ENCODE data around the gene RPS25.

Gene RPS25

DNA sequence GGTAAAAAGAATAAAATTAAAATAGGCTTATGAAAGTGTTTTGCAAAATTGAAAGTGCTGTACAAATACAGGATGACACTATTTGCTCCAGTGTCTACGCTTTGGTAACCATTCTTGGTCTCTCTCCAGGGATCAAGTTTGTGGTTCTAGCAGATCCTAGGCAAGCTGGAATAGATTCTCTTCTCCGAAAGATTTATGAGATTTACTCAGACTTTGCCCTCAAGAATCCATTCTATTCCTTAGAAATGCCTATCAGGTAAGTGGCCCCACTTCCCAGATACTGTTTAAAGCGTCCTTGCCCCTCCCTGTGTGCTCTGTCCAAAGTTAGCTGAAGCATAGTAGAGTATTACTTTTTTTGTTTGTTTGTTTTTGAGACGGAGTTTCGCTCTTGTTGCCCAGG, 3.5 kb upstream of the RPS25 start:
- TF ChIP-seq, protein P1, sequence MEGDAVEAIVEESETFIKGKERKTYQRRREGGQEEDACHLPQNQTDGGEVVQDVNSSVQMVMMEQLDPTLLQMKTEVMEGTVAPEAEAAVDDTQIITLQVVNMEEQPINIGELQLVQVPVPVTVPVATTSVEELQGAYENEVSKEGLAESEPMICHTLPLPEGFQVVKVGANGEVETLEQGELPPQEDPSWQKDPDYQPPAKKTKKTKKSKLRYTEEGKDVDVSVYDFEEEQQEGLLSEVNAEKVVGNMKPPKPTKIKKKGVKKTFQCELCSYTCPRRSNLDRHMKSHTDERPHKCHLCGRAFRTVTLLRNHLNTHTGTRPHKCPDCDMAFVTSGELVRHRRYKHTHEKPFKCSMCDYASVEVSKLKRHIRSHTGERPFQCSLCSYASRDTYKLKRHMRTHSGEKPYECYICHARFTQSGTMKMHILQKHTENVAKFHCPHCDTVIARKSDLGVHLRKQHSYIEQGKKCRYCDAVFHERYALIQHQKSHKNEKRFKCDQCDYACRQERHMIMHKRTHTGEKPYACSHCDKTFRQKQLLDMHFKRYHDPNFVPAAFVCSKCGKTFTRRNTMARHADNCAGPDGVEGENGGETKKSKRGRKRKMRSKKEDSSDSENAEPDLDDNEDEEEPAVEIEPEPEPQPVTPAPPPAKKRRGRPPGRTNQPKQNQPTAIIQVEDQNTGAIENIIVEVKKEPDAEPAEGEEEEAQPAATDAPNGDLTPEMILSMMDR (conservative IDR thresholded peaks at IDR 0.05), result no peak
- no peak for TF ChIP-seq ZFX (IDR thresholded peaks at IDR 0.05)
- no peak overlapping the region for H3K27ac ChIP-seq

DNA sequence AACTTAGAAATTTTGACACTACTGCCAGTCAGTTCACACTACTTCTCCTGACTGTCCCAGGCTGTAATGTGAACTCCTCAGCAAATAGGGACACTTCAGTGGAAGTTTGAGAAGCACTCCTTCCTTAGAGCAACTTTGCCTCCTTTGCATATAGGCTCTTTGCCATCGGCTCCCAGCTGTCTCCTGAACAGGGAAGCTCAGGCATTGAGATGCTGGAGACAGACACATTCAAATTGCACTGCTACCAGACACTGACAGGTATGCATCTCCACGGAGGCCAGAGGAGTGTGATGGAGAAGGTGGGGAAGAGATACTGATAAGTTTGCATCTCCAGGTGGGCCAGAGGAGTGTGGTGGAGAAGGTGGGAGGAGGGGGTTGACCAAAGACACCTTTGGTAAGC, 1.9 kb upstream of the RPS25 start:
- TF ChIP-seq ZFX (IDR thresholded peaks at IDR 0.05), result no peak
- TF ChIP-seq, protein P1 (conservative IDR thresholded peaks at IDR 0.05), result no peak
- H3K27ac ChIP-seq, result peak overlapping the region; percentile 4; the same call in 1 of the 2 replicates

DNA sequence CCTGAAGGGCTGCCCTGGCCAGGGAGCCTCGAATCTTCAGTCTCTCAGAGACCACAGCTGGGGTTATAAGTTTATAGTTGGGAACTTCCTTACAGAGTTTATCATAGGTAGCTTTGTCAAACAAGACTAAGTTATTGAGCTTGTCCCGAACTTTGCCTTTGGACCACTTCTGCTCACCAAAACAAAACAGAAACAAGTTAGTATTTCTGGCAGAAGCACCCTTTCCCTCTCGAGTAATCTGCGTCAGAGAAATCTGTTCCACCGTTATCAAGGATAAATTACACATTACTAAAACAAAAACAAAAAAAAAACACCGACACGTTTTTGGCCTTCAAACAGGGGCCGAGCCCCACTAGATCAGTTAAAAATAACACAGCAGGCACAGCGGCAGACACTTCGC, 766 bp downstream of the RPS25 start:
- H3K27ac ChIP-seq, result peak overlapping the region; percentile 96

DNA sequence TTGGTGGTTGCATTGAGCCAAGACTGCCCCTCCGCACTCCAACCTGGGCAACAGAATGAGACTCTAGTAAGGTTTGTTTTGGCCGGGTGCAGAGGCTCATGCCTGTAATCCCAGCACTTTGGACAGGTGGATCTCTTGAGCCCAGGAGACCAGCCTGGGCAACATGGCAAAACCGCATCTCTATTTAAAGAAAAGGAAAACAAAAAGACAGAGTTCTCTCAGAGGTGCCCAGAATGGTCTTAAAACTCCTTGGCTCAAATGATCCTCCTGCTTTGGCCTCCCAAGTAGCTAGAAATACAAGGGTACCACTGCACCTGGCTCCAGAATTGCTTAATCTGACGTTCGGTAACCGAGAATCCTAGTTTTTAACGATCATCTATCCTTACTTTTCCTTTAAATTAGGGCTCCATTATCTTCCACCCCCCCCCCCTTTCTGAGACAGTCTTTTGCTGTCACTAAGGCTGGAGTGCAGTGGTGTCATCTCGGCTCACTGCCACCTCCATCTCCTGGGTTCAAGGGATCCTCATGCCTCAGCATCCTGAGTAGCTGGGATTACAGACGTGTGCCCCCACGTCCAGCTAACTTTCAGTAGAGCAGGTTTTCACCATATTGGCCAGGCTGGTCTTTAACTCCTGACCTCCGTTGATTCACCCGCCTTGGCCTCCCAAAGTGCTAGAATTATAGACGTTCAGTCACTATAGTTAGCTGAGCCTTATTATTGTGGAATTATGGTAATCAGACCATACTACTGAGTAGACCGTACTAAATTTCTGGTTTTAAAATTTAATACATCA, 1.7 kb downstream of the RPS25 start:
- TF ChIP-seq ZFX (IDR thresholded peaks at IDR 0.05), result no peak
- TF ChIP-seq, protein P1 (conservative IDR thresholded peaks at IDR 0.05), result no peak
- no peak overlapping the region for H3K27ac ChIP-seq

DNA sequence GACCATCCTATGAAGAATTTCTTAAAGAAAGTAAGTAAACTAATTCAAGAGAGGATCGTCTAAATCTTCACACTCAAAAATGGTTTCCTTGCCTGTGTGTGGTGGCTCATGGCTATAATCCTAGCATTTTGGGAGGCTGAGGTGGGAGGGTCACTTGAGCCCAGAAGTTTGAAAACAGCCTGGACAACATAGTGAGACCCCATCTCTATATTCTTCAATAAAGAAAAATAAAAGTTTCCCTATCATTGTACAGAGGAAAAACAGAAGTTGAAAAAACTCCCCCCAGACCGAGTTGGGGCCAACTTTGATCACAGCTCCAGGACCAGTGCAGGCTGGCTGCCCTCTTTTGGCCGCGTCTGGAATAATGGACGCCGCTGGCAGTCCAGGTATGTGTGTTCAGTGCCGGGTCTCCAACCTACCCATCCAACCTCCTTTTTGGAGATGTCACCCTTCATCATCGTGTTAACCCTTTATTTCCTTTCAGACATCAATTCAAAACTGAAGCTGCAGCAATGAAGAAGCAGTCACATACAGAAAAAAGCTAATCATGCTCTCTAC, 3.0 kb downstream of the RPS25 start:
- no peak for TF ChIP-seq ZFX (IDR thresholded peaks at IDR 0.05)
- H3K27ac ChIP-seq, result no peak overlapping the region

DNA sequence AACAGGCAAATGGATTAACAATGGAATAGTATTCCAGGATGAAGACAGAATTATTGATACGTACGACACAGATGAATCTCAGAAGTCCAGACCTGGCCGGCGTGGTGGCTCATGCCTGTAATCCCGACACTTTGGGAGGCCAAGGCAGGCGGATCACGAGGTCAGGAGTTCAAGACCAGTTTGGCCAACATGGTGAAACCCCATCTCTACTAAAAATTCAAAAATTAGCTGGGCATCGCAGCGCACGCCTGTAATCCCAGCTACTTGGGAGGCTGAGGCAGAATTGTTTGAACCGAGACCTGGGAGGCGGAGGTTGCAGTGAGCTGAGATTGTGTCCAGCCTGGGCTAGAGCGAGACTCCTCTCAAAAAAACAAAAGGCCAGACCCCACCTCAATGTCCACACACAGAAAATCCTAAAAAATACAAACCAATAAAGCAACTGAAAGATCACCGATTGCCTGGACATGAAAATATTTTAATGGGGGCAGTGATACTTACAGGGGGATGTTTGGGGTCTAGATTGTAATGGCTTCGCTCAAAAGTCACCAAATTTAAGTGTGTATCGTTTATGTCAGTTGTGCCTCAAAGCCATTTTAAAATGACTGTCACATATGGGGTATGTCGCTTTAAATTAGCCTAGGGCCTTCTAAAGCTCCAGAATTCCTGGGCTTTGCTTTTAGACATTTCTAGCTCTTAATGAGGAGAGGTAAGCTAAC, 3.8 kb downstream of the RPS25 start:
- no peak for TF ChIP-seq ZFX (IDR thresholded peaks at IDR 0.05)
- TF ChIP-seq, protein P1 (conservative IDR thresholded peaks at IDR 0.05), result no peak
- no peak overlapping the region for H3K27ac ChIP-seq

DNA sequence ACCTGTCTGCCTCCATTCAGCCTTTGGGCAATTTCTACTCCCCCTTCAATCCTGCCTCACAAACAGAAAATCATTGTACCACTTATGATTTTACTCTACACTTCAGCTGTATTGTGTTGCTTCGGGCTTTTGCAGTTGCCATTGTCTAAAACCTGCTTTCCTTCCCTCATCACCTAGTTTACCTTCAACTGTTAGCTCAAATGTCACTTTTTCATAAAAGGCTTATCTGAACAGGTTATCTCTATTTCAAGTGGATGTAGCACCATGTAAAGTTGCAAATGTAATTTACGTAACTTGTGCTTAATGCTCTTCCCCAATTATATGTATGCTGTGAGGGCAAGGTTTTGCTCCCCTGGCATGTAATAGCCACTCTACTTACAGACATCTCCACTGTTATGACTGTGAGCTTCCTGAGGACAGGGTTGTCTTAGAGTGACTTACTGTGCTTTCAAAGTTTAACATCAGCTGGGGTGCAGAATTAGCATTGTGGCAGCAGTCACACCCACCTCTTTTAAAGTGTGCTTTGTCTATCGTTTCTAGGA, 5.4 kb downstream of the RPS25 start:
- no peak overlapping the region for H3K27ac ChIP-seq
- TF ChIP-seq, protein P1 (conservative IDR thresholded peaks at IDR 0.05), result no peak
- no peak for TF ChIP-seq ZFX (IDR thresholded peaks at IDR 0.05)

DNA sequence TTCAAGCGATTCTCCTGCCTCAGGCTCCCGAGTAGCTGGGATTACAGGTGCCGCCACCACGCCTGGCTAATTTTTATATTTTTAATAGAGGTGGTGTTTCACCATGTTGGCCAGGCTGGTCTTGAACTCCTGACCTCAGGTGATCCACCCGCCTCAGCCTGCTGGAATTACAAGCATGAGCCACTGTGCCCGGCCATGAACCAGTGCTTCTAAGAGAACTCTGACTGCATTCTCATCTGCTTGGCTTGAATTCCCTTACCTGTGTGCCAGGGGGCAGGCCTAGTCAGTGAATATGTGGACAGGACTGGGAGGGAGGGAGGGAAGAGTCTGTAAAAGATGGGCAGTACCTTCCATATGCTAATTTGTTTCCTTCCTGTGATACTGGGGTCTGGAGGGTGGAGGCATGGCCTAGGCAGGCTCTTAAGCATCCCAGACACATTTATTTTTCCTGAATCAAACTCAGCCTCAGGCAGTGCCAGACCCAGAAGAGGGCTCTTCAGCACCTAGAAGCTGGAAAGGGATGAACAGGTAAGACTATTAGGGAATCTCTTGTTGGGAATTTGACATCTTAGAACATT, 6.6 kb downstream of the RPS25 start:
- TF ChIP-seq, protein P1 (conservative IDR thresholded peaks at IDR 0.05), result no peak

More for the DNA sequence above, 6.6 kb downstream of the RPS25 start:
- no peak overlapping the region for H3K27ac ChIP-seq

Data from C4-2B (cell line).